GM10248 (cell line): Measurements from ENCODE around the gene YWHAH.

Source experiments
- CTCF ChIA-PET: fragments of 300-600 bp; sonication (Branson Sonifier 250); formaldehyde crosslinking; extraction: SDS; loops from one replicate; lab custom pipeline; 2021; ENCODE audit warnings: antibody characterized with exemption; lab: Yijun Ruan, JAX
- POLR2A ChIA-PET: fragments of 350-650 bp; sonication (Branson Sonifier 250); formaldehyde crosslinking; extraction: SDS; loops from one replicate; lab custom pipeline; 2020; ENCODE audit warnings: antibody characterized with exemption; lab: Yijun Ruan, JAX
- DNase-seq: peaks from one replicate; pipeline ENCODE4 v3.0.0; 2012; ENCODE audit errors: extremely low spot score
- TF ChIP-seq, protein P1 (sequence below): IDR thresholded peaks from 2 replicates; pipeline ENCODE4 v1.5.1; 2012; ENCODE audit warnings: mild to moderate bottlenecking, low read depth; ENCODE audit errors: extremely low read depth, missing control alignments, control extremely low read depth

Gene YWHAH

DNA sequence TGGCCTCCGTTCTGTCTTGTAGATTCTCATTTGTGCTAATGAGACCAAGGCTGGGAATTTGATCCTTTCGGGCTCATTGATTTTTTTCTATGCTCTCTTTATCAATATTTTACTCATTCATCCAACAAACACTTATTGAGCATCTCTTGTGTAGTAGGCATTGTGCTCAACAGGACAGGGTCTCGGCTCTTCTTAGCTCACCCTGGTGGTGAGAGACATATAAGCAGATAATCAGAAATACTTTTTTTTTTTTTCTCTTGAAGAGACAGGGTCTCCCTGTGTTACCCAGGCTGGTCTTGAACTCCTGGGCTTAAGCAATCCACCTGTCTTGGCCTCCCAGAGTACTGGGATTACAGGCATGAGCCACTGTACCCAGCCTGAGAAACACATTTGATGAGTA is 50.7 kb downstream of the YWHAH start:
- ChIA-PET CTCF (interaction anchor here (1.3 to 3.0 kb wide), 4 partner anchors 12 to 87 kb away, joined by 3 to 10 read pairs (median 4); no protein-coding TSS in a partner anchor), POLR2A (no interaction called here)
- DNase-seq = no peak
- TF ChIP-seq, protein P1, sequence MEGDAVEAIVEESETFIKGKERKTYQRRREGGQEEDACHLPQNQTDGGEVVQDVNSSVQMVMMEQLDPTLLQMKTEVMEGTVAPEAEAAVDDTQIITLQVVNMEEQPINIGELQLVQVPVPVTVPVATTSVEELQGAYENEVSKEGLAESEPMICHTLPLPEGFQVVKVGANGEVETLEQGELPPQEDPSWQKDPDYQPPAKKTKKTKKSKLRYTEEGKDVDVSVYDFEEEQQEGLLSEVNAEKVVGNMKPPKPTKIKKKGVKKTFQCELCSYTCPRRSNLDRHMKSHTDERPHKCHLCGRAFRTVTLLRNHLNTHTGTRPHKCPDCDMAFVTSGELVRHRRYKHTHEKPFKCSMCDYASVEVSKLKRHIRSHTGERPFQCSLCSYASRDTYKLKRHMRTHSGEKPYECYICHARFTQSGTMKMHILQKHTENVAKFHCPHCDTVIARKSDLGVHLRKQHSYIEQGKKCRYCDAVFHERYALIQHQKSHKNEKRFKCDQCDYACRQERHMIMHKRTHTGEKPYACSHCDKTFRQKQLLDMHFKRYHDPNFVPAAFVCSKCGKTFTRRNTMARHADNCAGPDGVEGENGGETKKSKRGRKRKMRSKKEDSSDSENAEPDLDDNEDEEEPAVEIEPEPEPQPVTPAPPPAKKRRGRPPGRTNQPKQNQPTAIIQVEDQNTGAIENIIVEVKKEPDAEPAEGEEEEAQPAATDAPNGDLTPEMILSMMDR = no peak

DNA sequence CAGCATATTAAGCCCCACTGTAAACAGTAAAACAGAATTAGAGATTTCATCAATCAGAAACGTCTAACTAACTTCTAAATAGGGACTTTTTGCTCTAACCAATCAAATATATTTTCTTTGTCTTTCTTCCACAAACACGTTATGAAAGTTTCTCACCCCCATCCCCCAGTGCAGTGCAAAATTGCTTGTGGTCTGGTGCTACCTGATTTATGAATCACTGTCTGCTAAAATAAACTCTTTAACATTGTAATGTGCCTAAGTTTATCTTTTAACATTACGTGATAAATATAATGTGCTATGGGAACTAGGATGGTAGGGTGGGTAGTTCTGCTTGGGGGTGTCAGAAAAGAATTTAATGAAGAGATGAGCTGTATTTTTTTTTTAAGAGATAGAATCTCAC is 51.5 kb downstream of the YWHAH start:
- TF ChIP-seq, protein P1 = no peak
- ChIA-PET POLR2A (no interaction called here), CTCF (interaction anchor here (1.6 to 3.0 kb wide), 2 partner anchors 18 to 86 kb away, joined by 5 to 10 read pairs; no protein-coding TSS in a partner anchor)
- DNase-seq = no peak

DNA sequence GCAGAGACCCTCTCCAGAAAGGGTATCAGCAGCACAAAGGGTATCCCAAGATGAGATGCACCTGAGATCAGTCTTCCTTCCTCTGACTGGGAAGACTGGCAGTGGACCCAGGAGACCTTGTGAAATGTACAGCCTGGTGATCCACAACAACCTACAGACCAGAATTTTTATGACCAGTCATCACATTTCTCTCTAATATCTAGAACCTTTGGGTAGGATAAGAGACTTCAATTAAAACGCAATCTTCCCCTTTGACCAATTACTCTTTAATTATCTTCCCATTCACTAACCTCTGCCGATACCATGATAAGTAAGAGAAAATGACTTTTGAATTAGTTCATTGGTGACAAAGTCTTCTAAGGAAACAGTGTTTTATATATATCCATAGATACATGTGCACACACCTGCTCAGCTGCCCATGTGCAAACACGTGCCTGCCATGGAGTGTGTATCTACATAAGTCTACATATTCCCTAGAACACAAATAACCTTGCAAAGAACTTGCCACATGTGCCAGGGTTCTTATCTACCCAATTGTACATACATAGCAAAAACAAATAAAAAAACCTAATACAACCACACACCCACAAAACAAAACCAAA is 54.5 kb downstream of the YWHAH start:
- ChIA-PET POLR2A (no interaction called here), CTCF (no interaction called here)
- DNase-seq = no peak
- TF ChIP-seq, protein P1 = no peak

DNA sequence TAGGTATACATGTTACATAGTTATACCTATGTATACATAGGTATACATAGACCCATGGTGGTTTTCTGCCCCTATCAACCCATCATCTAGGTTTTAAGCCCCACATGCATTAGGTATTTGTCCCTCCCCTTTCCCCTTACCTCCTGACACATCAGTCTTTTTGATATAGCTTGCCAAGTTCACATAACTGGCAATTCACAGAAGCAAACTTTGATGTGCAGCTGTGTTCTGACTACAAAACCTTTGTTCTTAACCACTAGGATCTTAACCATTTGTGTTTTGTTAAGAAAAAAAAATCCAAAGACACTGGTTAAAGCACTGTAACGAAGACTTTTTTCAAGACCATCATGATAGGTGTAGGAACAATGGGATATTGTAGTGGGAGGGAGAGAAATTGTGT is 55.8 kb downstream of the YWHAH start:
- TF ChIP-seq, protein P1 = no peak
- no peak for DNase-seq
- ChIA-PET CTCF (no interaction called here), POLR2A (no interaction called here)

DNA sequence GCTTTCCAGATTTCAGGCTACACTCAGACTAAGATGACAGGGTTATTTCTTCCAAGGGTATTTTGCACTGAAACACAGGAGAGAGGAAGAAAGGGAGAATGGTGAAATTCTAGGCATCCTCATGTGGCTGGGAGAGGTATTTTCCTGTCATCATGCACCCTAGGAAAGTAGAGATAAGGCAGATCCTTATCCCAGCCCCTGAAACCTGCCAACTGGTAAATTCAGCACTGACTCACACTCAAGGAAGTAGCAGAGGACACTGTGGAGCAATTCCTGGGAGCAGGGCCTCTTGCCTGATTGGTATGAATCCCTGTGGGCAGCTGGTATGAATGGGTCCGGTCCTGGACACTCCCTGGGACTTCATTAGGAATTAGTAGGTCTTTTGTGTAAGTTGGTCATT is 61.1 kb downstream of the YWHAH start:
- ChIA-PET CTCF (no interaction called here), POLR2A (no interaction called here)
- DNase-seq = no peak
- TF ChIP-seq, protein P1 = no peak
